ENCODE results near the gene IHH. TPM values are rescaled to one million over a fixed set of nuclear protein-coding genes. Genes with fewer than 3 reads are reported as not detected.
A peak's percentile ranks its signal among the peaks of the same experiment; 100 is the strongest.

IHH gene
- not detected for polyA plus RNA-seq (2013, experiment 1 of 2)
- not detected for polyA plus RNA-seq (2013, experiment 2 of 2)

DNA sequence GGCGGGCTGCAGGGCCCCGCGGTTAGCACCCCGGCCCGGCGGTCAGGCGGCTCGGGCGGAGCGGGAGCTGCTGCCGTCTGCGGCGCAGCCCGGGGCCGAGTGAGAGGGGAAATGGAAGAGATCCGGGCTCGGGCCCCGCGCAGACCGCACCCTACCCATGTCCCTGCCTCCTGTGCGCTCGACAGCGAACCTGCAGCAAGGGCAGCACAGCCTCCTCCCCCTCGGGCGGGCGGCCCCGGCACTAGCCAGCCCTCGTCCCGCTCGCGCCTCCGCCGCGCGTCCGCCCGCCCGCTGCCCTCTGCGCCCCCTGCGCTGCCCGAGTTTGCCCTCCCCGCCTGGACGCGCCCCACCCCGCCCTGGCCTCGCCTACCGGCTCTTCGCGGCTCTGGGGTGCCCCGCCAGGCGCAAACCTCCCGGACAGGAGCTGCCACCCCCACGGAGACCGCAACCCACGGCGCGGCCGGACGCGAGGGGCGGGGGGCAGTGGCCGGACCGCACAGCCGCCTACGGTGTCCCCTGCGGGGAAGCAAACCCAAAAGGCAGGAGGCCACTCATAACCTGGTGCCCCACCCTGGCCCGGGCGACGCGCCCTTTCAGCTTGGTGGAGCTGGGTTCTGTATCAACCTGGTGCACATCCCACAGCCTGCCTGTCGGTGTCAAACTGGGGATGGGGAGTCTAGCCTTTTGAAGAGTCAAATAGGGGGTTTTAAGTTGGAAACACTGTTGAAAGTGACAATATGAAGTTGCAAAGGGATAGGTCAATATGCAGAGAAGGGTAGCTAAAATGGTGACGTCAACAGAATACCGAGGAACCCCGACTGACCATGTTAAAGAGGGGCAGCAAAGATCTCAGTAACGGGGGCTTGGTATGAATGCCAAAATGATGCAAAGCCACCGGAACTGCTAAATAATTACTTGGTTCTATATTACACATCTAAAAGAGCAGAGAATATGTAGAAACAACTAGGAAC is at the start of gene IHH:
IHH (minus strand) TSS at position 101 of the 971 bp plus-strand sequence. CDS start 454 bp downstream, outside the sequence.
- Histone ChIP-seq H2AK5ac (ENCODE audit: low read depth, low read length) (no peak within 1 kb of the TSS), H3K27ac (replicated peaks; ENCODE audit: low read length) (no peak within 1 kb of the TSS), H2BK120ac (ENCODE audit: low read depth, low read length) (no peak within 1 kb of the TSS), H2BK12ac (ENCODE audit: low read length) (no peak within 1 kb of the TSS), H3K4me3 (ENCODE audit: low read length in 2 of 2) (peak within 1 kb of the TSS; percentile 19 to 53), H3K36me3 (replicated peaks in 1 of 2; ENCODE audit: control insufficient read depth in 2 of 2, insufficient read depth in 2 of 2, low read length in 2 of 2) (no peaks in the 10 kb centered on the region), H3K4me2 (ENCODE audit: insufficient read depth, low read length, poor library complexity, severe bottlenecking) (peak within 1 kb of the TSS; percentile 36), H3K4ac (ENCODE audit: low read length) (no peak within 1 kb of the TSS), H4K8ac (ENCODE audit: low read depth, low read length) (no peak within 1 kb of the TSS), H3K9me3 (replicated peaks in 1 of 2; ENCODE audit: control insufficient read depth in 2 of 2, insufficient read depth in 1 of 2, low read depth in 1 of 2, low read length in 2 of 2) (peaks cover 0 to 4% of the 10 kb centered on the region in 2 donors), H3K79me1 (ENCODE audit: low read depth, low read length) (no peaks in the 10 kb centered on the region), H2BK5ac (ENCODE audit: low read length) (no peak within 1 kb of the TSS), H2BK15ac (ENCODE audit: low read length) (no peak within 1 kb of the TSS), H3K27me3 (ENCODE audit: control insufficient read depth in 3 of 3, insufficient read depth in 3 of 3, low read depth in 1 of 3, low read length in 3 of 3) (peaks cover 47 to 79% (median 71%) of the 10 kb centered on the region in 3 experiments), H3K14ac (ENCODE audit: low read length) (peak within 1 kb of the TSS; percentile 4), H4K91ac (ENCODE audit: low read depth, low read length, poor library complexity) (no peak within 1 kb of the TSS), H3K9ac (ENCODE audit: low read depth, low read length, poor library complexity) (peak within 1 kb of the TSS; percentile 32), H2AFZ (ENCODE audit: low read length) (peak within 1 kb of the TSS; percentile 82), H3K23ac (ENCODE audit: low read depth, low read length, poor library complexity) (peak within 1 kb of the TSS; percentile 37), H3K4me1 (ENCODE audit: control insufficient read depth in 2 of 2, insufficient read depth in 1 of 2, low read depth in 1 of 2, low read length in 2 of 2) (peaks cover 2 to 12% of the 10 kb centered on the region in 2 donors), H3K18ac (ENCODE audit: low read length) (peak within 1 kb of the TSS; percentile 79)
- WGBS, 2 donors (ENCODE audit: extremely low coverage in 2 of 2, insufficient read length in 2 of 2, insufficient replicate concordance in 1 of 2) = no CpG with 5 or more reads among the region's 76 CpGs
- no peak for DNase-seq (ENCODE audit: low spot score)

DNA sequence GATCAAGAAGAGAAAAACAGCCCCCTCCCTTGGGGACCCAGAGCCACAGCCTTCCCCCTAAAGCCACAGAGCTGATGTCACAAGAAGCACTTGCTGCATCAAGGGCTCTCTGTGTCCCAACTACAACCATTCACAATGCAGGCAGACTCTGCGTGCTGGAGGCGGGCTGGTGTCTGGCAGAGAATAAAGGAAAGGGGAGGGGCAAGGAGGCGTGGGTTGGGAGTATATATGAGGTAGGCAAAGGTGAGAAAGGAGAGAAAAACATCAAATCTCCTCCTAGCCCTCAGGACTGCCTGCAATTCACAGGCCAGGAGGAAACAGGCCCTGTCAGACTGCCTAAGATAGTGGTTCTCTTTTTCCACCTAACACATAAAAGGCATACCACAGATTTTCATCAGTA is 48.8 kb upstream of the IHH start:
- H3K36me3 ChIP-seq (replicated peaks in 1 of 2; ENCODE audit: control insufficient read depth in 2 of 2, insufficient read depth in 2 of 2, low read length in 2 of 2) = no peaks in the 10 kb centered on the region
- H2BK15ac ChIP-seq (ENCODE audit: low read length) = no peak overlapping the region
- H2BK5ac ChIP-seq (ENCODE audit: low read length) = no peak overlapping the region
- no peak overlapping the region for H3K9ac ChIP-seq (ENCODE audit: low read depth, low read length, poor library complexity)
- H3K23ac ChIP-seq (ENCODE audit: low read depth, low read length, poor library complexity) = no peak overlapping the region
- H3K79me1 ChIP-seq (ENCODE audit: low read depth, low read length) = no peaks in the 10 kb centered on the region
- DNase-seq (ENCODE audit: low spot score) = peak; percentile 45
- no peak overlapping the region for H3K4ac ChIP-seq (ENCODE audit: low read length)
- H2BK120ac ChIP-seq (ENCODE audit: low read depth, low read length) = no peak overlapping the region
- no peak overlapping the region for H2AK5ac ChIP-seq (ENCODE audit: low read depth, low read length)
- no peak overlapping the region for H2BK12ac ChIP-seq (ENCODE audit: low read length)
- H4K8ac ChIP-seq (ENCODE audit: low read depth, low read length) = no peak overlapping the region
- peaks cover 2 to 5% of the 10 kb centered on the region in 2 donors for H3K4me1 ChIP-seq (ENCODE audit: control insufficient read depth in 2 of 2, insufficient read depth in 1 of 2, low read depth in 1 of 2, low read length in 2 of 2)
- H3K4me2 ChIP-seq (ENCODE audit: insufficient read depth, low read length, poor library complexity, severe bottlenecking) = no peak overlapping the region
- WGBS, 2 donors (ENCODE audit: extremely low coverage in 2 of 2, insufficient read length in 2 of 2, insufficient replicate concordance in 1 of 2) = no CpG with 5 or more reads among the region's 3 CpGs
- no peak overlapping the region for H4K91ac ChIP-seq (ENCODE audit: low read depth, low read length, poor library complexity)
- H3K4me3 ChIP-seq (ENCODE audit: low read length in 2 of 2) = no peak overlapping the region
- H3K27me3 ChIP-seq (ENCODE audit: control insufficient read depth in 3 of 3, insufficient read depth in 3 of 3, low read depth in 1 of 3, low read length in 3 of 3) = no peaks in the 10 kb centered on the region
- no peaks in the 10 kb centered on the region for H3K9me3 ChIP-seq (replicated peaks in 1 of 2; ENCODE audit: control insufficient read depth in 2 of 2, insufficient read depth in 1 of 2, low read depth in 1 of 2, low read length in 2 of 2)
- H3K18ac ChIP-seq (ENCODE audit: low read length) = no peak overlapping the region
- no peak overlapping the region for H3K27ac ChIP-seq (replicated peaks; ENCODE audit: low read length)
- no peak overlapping the region for H2AFZ ChIP-seq (ENCODE audit: low read length)
- H3K14ac ChIP-seq (ENCODE audit: low read length) = no peak overlapping the region

- WGBS, 2 donors (ENCODE audit: extremely low coverage in 2 of 2, insufficient read length in 2 of 2, insufficient replicate concordance in 1 of 2) = no CpG with 5 or more reads among the region's 8 CpGs
- H3K9ac ChIP-seq (ENCODE audit: low read depth, low read length, poor library complexity) = no peak overlapping the region
- no peak overlapping the region for H2BK120ac ChIP-seq (ENCODE audit: low read depth, low read length)
- H3K79me1 ChIP-seq (ENCODE audit: low read depth, low read length) = no peaks in the 10 kb centered on the region
- no peak overlapping the region for H3K4ac ChIP-seq (ENCODE audit: low read length)
- no peak overlapping the region for H2BK12ac ChIP-seq (ENCODE audit: low read length)
- H3K4me1 ChIP-seq (ENCODE audit: control insufficient read depth in 2 of 2, insufficient read depth in 1 of 2, low read depth in 1 of 2, low read length in 2 of 2) = peaks cover 2 to 5% of the 10 kb centered on the region in 2 donors
- H4K8ac ChIP-seq (ENCODE audit: low read depth, low read length) = no peak overlapping the region
- no peak overlapping the region for H2BK5ac ChIP-seq (ENCODE audit: low read length)
- H3K23ac ChIP-seq (ENCODE audit: low read depth, low read length, poor library complexity) = no peak overlapping the region
- no peak overlapping the region for H3K14ac ChIP-seq (ENCODE audit: low read length)
- H3K18ac ChIP-seq (ENCODE audit: low read length) = no peak overlapping the region
- no peak overlapping the region for H3K4me2 ChIP-seq (ENCODE audit: insufficient read depth, low read length, poor library complexity, severe bottlenecking)
- no peak overlapping the region for H3K4me3 ChIP-seq (ENCODE audit: low read length in 2 of 2)
- H2AFZ ChIP-seq (ENCODE audit: low read length) = no peak overlapping the region
- no peaks in the 10 kb centered on the region for H3K36me3 ChIP-seq (replicated peaks in 1 of 2; ENCODE audit: control insufficient read depth in 2 of 2, insufficient read depth in 2 of 2, low read length in 2 of 2)
- H4K91ac ChIP-seq (ENCODE audit: low read depth, low read length, poor library complexity) = no peak overlapping the region
- no peaks in the 10 kb centered on the region for H3K27me3 ChIP-seq (ENCODE audit: control insufficient read depth in 3 of 3, insufficient read depth in 3 of 3, low read depth in 1 of 3, low read length in 3 of 3)
- DNase-seq (ENCODE audit: low spot score) = no peak
- no peaks in the 10 kb centered on the region for H3K9me3 ChIP-seq (replicated peaks in 1 of 2; ENCODE audit: control insufficient read depth in 2 of 2, insufficient read depth in 1 of 2, low read depth in 1 of 2, low read length in 2 of 2)
- H2BK15ac ChIP-seq (ENCODE audit: low read length) = no peak overlapping the region
- H2AK5ac ChIP-seq (ENCODE audit: low read depth, low read length) = no peak overlapping the region
- no peak overlapping the region for H3K27ac ChIP-seq (replicated peaks; ENCODE audit: low read length)
Measured at GRCh38 chr2:219107758-219108157, 47.0 kb upstream of the IHH start.

GRCh38 chr2:219106251-219106650 is 45.5 kb upstream of the IHH start:
- no peak overlapping the region for H2BK15ac ChIP-seq (ENCODE audit: low read length)
- H3K4me2 ChIP-seq (ENCODE audit: insufficient read depth, low read length, poor library complexity, severe bottlenecking) = no peak overlapping the region
- no peaks in the 10 kb centered on the region for H3K79me1 ChIP-seq (ENCODE audit: low read depth, low read length)
- no peak overlapping the region for H3K14ac ChIP-seq (ENCODE audit: low read length)
- no peak overlapping the region for H2BK12ac ChIP-seq (ENCODE audit: low read length)
- peaks cover 2 to 5% of the 10 kb centered on the region in 2 donors for H3K4me1 ChIP-seq (ENCODE audit: control insufficient read depth in 2 of 2, insufficient read depth in 1 of 2, low read depth in 1 of 2, low read length in 2 of 2)
- no peak overlapping the region for H2AFZ ChIP-seq (ENCODE audit: low read length)
- H3K27ac ChIP-seq (replicated peaks; ENCODE audit: low read length) = no peak overlapping the region
- H4K8ac ChIP-seq (ENCODE audit: low read depth, low read length) = no peak overlapping the region
- no peaks in the 10 kb centered on the region for H3K9me3 ChIP-seq (replicated peaks in 1 of 2; ENCODE audit: control insufficient read depth in 2 of 2, insufficient read depth in 1 of 2, low read depth in 1 of 2, low read length in 2 of 2)
- no peak overlapping the region for H3K9ac ChIP-seq (ENCODE audit: low read depth, low read length, poor library complexity)
- H3K36me3 ChIP-seq (replicated peaks in 1 of 2; ENCODE audit: control insufficient read depth in 2 of 2, insufficient read depth in 2 of 2, low read length in 2 of 2) = no peaks in the 10 kb centered on the region
- DNase-seq (ENCODE audit: low spot score) = no peak
- no peak overlapping the region for H3K18ac ChIP-seq (ENCODE audit: low read length)
- no peak overlapping the region for H2AK5ac ChIP-seq (ENCODE audit: low read depth, low read length)
- no peak overlapping the region for H3K4ac ChIP-seq (ENCODE audit: low read length)
- no peak overlapping the region for H2BK5ac ChIP-seq (ENCODE audit: low read length)
- no peak overlapping the region for H2BK120ac ChIP-seq (ENCODE audit: low read depth, low read length)
- no peak overlapping the region for H3K23ac ChIP-seq (ENCODE audit: low read depth, low read length, poor library complexity)
- no peak overlapping the region for H3K4me3 ChIP-seq (ENCODE audit: low read length in 2 of 2)
- no peaks in the 10 kb centered on the region for H3K27me3 ChIP-seq (ENCODE audit: control insufficient read depth in 3 of 3, insufficient read depth in 3 of 3, low read depth in 1 of 3, low read length in 3 of 3)
- no CpG with 5 or more reads among the region's 3 CpGs for WGBS, 2 donors (ENCODE audit: extremely low coverage in 2 of 2, insufficient read length in 2 of 2, insufficient replicate concordance in 1 of 2)
- H4K91ac ChIP-seq (ENCODE audit: low read depth, low read length, poor library complexity) = no peak overlapping the region

Data from neuronal stem cell (in vitro differentiated cells).